CD4-positive, alpha-beta T cell treated with Interleukin-12 subunit alpha and Interleukin-12 subunit beta, for 1 hour (primary cell): ENCODE results near the gene HOXB13.
"Not testable (repeated sequence)": the region's sequence is repeated elsewhere in the genome, so short reads cannot be mapped to it uniquely, and the experiment has no call there.

ENCODE experiments used
- DNase-seq: peaks from one replicate; pipeline ENCODE4 v3.0.0-alpha.2; 2020

Gene HOXB13

DNA sequence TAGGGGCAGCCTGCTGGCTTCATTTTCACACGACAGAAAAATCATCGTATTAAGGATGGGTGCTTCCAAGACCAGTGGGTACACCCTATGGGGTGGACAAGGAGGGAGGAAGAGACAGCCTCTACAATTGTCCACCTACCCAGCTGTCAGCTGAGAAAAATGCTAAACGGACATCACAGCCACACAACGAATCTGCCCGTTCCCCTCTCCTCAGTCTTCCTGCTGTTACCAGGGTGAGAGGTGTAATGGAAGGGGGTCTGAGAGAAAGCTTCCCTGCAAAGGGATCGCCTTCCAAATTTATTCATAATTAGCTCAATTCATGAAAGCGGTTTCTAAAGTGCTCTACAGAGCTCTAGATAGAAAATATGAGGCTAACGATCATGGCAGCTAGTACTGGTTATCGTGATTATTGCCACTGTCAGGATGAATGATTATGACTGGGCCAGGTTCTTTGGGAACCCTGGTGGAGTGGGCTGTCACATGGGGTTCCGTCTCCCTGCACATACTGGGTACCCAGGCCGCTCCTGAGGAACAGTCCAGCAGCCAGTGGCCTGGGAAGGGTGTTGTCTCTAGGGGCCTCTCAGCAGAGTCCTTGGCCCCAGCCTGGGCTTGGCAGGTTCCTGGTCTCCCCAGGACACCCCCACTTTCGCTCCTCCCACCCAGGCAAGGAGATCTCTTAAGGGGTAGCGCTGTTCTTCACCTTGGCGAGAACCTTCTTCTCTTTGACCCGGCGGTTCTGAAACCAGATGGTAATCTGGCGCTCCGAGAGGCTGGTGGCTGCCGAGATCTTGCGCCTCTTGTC is 2.2 kb downstream of the HOXB13 start:
- DNase-seq = no peak

DNA sequence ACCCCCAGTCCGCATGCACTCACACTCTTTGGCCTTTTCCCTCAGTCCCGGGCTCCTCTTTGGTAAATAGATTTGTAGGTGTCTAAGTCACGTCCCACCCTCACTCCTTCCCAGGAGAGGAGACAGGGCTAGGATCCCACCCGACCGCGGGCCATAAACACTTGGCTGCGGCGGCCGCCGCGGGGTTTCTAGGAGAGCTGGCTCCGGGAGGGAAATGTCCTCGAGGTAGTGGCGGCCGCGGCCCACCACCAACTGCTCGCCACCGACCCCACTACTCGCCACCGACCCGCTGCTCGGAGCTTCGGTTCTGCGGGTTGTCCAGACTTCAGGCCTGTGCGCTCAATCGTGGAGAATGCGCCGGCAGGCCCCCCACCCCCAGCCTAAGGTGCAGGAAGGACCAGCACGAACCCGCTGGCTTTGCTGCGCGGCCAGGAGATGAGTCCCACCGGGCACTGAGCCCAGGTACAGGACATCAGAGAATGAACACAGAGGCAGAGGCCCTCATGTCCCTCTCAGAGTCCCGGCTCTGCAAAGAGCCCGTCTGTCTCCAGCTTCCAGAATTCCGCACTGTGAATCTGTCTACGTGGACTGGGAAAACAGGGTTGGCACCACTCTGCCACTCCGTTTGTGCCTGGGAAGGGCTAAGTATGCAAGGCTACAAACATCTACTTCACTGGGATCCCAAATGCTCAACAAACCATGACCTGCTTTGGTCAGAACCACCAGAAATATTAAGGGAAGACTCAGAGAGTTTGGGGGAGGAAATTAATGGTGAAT is 3.1 kb downstream of the HOXB13 start:
- DNase-seq = no peak

DNA sequence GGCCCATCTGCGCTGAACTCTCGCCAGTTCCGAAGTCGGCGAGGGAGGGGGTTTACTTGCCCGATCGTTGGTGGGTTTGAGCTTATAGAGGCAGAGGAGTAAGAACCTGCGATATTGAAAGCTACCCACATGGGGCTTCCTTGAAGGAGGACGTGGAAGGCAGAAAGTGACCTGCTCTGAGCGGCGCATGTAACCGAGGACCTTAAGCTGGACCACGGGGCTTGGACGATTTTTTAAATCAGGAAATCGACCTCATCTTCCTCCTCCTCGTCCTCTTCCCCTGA is 3.6 kb downstream of the HOXB13 start:
- no peak for DNase-seq

DNA sequence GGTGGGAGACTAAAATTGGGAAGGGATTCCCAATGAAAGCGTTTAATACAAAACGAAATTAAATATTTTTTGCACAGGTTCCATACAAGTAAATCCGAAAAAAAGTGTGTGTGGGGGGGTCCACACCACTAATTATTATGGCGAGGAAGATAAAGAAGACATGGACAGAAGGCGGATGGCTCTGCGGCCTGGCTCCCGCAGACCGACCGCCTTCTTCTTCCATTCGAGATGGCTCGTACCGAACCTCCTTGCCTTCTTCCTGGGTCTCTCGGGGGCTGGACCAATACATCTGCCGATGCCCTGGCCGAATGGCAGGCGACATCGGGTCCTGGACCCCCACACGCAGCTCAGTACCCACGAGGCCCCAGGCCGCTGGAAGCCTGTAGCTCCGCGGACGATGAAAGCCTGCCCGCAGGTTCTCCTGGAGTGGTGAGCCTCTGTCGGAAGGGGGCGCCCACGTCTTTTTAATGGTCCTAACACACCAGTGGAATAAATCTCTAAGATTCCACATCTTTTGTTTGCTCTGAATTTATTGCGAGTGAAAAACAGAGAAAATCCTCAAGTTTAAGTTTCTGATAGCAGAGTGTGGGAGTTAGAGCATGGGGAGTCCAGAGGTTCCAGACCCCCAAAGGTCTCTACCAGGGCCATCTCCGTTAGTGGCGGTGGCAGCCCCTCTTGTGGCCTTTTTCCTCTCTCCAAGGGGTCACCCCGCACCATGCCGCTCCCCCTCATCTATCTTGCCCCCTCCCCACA is 4.1 kb downstream of the HOXB13 start:
- DNase-seq = peak; percentile 73

DNA sequence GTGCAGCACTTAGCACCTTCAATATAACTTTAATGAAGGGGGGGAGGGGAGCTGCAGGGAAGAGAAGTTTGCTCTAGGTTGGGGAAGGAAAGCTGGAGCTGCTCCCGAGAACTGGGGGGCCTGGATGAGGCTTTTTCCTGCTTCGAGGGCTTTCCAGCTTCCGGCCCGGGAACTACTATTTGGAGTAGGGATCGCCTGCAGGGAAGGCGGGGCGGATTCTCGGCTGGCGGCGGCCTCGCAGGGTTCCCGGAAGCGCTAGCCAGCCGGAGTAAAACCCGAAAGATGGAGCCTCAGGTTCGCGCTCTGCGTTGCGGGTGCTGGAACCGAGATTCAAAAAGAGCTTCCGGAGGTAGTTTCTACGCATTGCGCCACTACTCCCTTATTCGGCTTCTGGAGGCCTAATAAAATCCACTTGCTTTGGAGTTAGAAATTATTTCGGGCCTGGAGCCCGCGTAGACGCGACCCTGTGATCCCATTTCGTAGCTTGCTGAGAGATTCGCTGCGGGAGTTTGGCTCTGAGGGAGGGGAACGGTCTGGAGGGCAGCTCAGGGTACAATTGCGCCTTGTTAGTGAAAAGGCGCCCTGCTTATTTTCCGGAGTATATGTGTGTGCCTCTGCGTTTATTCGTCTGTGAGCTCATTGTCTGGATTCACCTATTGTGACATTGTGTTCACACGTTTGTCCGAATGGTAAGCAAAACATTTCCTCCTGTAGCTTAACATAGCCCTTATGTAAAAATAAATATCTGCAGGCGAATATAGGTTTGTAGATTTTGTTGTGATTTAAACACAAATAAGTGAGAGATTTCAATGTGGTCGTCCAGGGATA is 4.9 kb downstream of the HOXB13 start:
- DNase-seq = no peak

DNA sequence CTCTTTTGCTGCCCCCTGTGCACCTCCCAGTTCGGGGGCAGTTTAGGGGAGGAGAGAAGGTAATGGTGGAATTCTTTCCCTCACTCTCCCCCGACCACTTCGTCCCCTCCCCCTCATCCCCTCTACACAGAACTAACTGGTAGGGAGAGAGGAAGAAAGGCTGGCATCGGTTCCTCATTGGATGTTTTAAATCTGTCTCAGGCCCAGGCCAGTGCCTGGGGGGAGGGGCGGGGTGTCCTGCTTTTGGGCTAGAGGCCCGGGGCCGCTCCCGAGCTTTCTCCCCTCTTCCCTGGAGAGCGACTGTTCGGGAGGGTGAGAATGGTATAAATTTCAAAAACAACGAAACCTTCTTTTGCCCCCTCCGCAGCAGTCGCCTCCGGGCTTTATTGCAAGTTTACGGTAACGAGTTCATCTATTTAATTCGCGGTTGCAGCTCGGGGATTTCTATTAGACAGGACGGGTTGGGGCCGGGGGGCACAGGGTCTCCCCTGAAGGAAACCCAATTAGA is 5.6 kb downstream of the HOXB13 start, which contains the start of gene PRAC2:
Gene PRAC2, plus strand, starts transcription at position 271 of the 508 bp plus-strand sequence. CDS start 1,226 bp downstream, outside the sequence.
- no peak for DNase-seq

DNA sequence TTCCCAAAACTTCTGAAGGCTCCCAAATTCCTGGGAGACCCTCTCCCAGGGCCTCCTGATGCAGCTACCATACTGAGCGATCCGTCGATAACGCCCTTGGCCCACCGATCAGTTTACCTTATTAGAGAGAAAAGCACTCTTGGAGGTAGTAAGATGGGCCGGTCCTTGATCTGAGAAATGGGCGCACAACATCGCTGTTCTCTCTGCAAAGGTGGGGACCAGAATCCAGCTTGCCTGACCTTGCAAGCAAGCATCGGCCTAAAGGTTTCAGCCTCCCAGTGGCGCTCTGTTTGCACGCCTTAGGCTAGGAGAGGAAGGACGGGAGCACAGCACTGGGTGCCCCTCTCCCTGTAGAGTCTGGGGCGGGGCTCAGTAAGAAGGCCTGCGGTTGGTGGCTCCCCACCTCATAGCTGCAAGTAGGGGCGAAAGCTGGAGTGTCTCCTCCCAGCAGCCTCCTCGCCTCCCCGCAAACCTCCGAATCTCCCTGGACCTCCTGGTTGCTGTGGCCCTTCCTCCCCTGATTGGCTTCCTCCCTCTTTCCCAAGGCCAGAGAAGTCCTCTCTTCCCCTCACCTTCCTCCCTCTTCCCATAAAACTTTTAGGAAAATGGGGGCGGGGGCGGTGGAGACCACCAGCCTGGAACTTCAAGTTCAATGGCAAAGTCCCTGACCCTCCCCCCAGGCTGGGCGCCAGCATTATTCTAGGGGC is 6.2 kb downstream of the HOXB13 start, which contains the start of gene PRAC1:
Gene PRAC1, minus strand, starts transcription at position 318 of the 707 bp plus-strand sequence. Its CDS starts 126 bp downstream, at position 192.
- DNase-seq = no peak

DNA sequence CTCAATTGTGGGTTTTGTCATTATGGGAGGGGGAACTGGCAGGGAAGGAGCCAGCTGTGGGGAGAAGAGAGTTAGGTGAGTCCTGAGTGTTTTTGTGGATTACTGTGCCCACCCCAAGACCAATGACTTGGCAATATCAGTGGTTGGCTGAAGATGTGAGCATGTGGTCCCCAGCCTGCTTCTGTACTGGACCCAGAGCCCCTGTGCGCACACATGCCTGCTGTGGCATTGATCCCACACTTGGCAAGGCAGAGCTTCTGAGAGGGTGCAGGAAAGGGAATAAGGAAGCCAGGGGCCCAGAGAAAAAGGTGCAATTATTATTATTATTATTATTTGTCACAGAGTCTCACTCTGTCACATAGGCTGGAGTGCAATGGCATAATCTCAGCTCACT is 7.5 kb downstream of the HOXB13 start:
- no peak for DNase-seq

DNA sequence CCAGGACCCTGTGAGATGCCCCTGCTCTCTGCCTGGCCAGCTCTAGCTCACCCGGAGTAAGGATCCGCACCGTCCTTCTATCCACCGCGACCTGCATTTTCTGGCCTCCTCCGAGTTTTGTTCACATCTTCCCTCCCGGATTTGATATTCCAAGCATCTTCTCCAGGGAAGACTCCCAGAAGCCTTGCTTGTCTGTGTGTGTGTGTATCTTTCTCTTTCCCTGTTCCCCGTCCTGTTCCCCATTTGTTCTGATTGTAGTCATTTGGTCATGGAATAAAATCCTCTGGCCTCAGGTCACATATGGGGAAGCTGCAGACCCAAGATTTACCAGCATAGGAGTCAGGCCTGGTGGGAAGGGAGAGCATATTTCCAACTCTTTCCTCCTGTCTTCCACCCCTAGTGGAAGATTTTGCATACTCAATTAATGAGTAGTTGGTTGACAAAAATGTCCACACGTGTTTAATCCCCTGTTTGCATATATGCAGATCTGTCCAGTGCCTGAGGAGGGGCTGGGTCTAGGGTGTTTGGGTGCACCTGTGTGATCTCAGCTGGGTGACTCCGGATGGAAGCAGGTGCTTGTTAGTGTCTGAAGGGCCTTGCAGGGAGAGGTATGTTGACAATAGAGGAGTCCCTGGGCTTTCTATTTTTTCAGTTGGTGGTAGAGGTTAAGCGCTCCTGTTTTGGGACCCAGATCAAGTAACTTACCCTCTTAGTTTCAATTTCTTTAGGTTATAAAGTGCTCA is 8.1 kb downstream of the HOXB13 start:
- DNase-seq = no peak

DNA sequence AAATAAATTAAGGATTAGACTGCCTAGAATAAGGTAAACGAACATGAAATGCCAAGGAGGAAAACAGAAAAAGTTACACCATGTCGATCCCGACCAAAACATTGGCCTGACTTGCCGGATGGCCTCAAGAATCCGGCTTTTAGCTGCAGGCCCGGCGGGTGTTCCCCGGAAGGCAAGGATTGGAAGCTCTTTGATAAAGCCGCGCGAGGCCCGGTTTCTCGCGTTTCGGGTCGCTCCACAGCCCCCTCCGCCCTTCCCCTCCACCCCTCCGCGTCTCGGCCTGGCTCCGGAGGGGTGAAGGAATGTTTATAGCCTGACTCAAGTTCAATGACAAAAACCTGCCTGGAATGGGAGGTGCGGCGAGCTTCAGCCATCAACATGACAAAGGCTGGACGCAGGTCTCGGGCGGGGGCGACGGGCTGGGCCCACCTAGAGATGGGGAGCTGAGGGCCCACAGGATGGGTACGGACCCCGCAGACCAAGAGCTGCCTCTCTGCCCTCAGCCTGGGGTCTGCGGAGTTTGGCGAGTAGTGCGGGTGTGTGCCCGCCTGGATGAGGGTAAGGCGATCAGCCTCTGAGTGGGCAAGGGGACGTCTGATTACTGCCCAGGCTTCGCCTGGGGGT is 8.8 kb downstream of the HOXB13 start:
- no peak for DNase-seq

DNA sequence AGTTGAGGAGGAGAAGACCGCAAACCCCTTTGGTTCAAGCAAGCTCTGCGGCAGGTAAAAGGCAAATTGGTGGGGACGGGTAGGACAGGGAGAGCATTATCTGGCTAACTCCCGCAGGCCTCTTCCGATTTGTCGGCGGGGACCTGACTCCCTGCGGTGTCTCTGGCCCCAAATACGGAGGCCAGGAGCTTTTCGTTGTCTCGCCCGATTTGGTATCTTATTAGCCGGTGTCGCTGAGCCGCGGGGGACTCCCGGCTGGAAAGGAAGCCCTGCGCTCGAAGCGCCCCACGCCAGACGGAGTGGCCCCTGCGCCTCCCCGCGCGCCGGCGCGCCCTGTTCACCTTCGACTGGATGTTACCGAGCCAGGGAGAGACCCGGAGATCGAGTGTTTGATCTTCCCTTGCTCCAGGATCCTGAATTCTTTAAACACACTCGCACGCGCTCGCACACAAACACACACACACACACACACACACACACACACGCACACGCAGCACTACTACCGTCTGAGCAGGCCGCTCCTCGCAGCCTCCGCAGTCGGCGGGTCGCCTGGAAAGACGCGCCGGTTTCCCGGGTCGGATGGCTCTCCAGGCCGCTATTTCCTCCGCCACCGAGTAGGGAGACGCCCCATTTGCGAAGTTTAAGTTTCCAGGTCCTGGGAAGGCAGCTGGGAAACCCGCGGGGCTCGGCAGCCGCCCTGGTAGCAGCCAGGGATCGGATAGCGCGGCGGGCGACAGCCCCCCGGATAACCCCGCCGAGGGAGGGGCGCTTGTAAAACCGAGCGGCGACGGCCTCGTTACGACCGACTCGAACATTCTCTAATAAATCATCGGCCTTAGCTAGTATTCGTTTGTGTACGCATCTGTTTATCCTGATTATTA is 9.5 kb downstream of the HOXB13 start:
- no peak for DNase-seq

DNA sequence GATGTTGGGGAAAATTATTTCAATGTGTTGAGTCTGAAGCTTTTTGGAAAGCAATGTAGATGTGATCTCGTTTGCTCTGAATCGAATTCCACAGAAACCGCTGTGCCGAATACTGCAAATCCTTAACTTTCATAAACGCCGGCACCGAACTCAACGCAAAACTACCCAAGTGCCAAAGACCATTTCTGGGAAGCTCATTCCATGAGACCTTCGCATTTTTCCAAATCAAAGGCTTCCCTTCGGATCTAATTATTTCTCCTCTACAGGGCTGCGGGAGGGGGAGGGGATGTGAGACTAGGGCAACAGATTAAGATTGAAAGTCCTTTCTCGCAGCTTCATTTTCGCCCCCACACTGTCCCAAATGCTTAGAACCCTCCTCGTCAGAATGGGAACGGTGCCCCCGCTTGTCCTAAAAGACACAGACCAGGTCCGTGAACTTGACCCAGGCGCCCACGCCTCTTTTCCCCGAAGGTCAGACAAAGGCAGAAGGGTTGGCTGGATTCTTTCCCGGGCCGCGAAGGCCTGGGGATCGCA is 10.3 kb downstream of the HOXB13 start:
- DNase-seq = no peak

DNA sequence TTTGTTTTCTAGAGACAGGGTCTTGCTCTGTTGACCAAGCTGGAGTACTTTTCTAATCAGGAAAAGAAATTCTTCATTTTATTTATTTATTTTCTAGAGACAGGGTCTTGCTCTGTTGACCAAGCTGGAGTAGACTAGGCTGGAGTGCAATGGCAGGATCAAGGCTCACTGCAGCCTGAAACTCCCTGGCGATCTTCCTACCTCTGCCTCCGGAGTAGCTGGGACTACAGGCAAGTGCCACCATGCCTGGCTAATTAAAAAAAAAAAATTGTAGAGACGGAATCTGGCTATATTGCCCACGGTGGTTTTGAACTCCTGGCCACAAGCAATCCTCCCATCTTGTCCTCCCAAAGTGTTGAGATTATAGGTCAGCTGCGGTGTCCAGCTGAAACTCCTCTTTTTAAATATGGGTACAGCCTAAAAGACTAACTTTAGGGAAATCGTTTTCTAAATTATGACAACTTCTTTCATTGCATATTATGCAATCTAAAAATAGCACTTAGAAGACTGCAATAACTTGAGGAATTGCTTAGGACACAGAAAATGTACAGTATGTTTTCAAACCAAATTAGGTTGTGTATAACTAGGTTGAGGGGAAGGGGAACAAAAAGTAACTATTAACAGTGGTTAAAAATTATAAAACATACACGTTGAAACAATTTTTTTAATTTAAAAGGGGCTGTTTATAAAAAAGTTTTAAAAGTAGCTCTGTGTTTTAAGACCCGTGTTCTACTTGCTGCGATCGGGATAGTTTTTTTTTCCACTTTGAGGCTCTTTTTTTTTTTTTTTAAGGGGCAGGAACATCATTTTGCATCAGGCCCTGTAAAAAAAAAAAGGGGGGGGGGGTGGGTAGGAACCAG is 11.0 kb downstream of the HOXB13 start:
- no peak for DNase-seq

DNA sequence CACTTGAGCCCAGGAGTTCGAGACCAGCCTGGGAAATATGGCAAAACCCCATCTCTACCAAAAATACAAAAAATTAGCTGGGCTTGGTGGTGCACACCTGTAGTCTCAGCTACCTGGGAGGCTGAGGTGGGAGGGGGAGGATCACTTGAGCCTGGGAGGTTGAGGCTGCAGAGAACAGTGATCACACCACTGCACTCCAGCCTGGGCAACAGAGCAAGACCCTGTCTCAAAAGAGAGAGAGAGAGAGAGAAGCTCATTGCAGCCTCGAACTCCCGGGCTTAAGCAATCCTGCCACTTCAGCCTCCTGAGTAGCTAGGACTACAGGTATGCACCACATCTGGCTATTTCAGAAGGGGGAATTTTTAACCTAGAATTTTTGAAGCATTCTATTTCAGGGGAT is 12.0 kb downstream of the HOXB13 start:
- not testable (repeated sequence) for DNase-seq

DNA sequence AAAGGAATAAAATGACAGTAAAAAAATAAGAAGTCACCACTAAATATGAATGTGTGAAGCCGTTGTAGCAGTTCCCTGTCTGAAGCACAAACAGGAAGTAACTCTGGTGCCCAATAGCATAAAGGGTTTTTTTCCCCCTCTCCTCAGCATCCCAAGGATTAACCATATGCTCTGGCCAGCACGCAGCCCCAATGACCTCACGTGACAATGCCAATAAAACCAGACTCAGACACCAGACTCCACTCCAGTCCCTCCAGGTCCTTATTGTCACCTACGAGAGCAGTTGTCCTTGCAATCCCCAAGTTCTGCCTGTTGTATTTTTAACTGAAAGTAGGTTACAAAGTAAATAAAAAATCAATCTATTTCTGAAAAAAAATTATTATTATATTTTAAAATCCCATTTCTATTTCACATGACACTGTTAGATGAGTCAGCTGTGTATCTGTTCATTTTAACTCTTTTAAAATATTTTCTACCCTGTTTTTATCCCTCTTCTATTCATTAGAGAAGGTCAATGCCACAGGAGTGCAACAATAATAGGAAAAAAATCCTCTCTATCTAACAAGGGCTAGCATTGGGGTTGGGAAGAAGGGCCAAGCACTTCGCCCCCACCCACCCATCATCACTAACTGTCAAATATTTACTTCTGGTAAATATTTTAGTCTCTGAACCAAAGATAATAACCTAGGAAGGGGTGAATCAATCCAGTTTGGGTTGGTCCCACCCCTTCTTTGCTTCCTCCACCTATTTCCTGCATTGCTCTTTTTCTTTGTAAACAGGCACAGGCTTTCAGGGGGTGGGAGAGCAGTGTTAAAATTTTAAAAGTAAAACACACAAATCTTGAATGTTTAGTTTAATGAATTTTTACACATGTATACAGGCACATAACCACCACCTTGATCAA is 12.8 kb downstream of the HOXB13 start:
- no peak for DNase-seq

DNA sequence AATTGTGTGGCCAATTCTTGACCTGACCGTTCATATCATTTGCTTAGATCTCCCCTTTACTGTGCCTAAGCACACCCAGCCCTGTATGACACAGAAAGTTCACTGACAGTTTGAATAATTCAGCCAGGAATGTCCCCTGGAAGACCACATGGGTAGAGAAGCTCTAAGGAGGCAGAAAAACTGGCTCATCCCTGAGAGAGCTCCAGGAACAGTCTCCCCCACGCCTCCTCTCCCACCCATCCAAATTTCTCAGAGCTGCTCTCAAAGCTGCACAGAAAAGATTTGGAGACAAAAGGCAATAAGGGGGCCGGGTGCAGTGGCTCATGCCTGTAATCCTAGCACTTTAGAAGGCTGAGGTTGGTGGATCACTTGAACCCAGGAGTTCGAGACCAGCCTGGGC is 17.4 kb downstream of the HOXB13 start:
- DNase-seq = no peak
